Umbilical cord (tissue), 2 donors: Measurements from ENCODE around the gene COL5A1. TPM values are rescaled to one million over a fixed set of nuclear protein-coding genes. Genes with fewer than 3 reads are reported as not detected.
A peak's percentile ranks its signal among the peaks of the same experiment; 100 is the strongest.

Experiments
- DNase-seq: peaks from one replicate; pipeline ENCODE4 v3.0.0-alpha.2; 2015; ENCODE audit warnings: low spot score
- total RNA-seq: library from RNA; depleted of rRNA; stranded (reverse); fragments of >200 nt; gene quantifications from one replicate; pipeline ENCODE4 v1.2.3, GENCODE V29; 2014; ENCODE audit warnings: low replicate concordance; ENCODE audit not compliant: insufficient read depth

Gene COL5A1
- total RNA-seq, 1 donor from 2014 or later = 1,367 TPM

DNA sequence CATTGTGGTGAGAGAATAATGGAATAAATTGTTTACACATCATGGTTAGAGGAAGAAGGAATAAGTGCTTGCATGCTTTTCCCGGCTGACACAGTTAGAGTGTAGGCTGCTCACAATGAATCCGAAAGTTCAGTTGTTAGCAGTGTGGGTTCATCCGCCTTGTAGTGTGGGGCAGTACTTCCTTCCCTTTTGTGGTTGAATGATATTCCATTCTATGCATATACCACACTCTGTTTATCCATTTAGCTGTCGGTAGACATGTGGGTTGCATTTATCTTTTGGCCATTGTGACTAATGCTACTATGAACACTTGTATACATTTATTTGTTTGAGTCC, 84.0 kb downstream of the COL5A1 start:
- no peak for DNase-seq

DNA sequence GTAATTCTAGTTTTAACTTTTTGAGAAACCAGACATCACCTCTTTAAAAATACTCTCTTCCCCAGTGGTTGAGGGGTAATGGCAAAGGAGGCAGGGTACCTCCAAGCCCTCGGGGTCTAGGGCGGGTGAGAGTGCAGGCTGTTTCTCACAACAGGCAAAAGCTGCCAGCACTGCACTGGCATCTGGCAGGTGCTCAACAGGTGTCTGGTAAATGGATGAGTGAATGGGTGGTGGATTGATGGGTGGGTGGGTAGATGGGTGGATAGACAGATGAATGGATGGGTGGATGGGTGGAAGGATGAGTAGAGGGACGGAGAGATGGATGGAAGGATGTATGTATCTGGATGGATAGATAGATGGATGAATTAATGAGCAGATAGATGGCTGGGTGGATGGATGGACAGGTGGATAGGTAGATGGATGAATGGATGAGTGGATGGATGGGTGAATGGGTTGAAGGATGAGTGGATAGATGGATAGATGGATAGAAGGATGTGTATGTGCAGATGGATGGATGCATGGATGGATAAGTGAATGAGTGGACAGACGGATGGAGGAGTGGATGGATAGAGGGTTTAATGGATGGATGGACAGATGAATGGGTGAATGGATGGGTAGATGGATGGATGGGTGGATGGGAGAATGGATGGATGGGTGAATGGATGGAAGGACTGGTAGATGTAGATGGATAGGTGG, 84.6 kb downstream of the COL5A1 start:
- no peak for DNase-seq

DNA sequence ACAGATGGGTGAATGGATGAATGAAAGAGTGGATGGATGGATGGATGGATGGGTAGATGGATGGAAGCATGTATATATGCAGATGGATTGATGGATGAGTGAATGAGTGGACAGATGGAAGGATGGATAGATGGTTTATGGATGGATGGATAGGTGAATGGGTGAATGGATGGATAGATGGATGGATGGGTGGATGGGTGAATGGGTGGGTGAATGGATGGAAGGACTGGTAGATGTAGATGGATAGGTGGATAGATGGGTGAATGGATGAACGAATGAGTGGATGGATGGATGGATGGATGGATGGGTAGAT, 85.1 kb downstream of the COL5A1 start:
- no peak for DNase-seq

DNA sequence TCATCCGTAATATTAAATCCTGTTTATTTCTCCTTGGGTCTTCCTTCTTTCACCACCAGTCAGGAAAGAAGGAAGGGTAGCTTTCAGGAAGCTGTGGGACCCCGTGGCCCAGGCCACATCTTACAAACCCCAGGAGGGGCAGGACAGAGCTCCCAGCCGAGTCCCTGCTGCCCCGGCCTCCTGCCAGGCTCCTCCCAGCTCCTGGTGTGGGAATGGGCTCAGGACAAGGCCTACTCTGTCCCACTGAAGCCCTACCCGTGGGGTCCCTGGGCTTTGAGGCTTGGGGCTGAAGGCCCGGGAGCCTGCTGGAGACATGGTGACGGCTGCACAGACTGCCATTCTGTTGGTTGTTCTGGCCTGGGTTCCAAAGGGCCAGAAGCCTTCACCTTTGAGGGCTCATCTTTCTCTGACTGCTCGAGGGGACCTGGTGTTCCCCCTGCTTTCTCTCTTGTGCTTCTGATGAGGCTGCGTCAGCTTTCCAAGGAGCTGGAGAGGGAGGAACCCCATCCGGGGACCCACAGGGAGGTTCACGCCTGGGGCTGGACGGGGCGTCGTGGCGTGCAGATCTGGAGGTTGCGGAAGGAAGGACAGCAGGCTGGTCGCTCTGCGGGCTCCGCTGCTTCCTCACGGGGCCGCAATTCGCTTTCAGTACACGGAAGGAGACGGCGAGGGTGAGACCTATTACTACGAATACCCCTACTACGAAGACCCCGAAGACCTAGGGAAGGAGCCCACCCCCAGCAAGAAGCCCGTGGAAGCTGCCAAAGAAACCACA, 86.6 kb downstream of the COL5A1 start:
- no peak for DNase-seq

DNA sequence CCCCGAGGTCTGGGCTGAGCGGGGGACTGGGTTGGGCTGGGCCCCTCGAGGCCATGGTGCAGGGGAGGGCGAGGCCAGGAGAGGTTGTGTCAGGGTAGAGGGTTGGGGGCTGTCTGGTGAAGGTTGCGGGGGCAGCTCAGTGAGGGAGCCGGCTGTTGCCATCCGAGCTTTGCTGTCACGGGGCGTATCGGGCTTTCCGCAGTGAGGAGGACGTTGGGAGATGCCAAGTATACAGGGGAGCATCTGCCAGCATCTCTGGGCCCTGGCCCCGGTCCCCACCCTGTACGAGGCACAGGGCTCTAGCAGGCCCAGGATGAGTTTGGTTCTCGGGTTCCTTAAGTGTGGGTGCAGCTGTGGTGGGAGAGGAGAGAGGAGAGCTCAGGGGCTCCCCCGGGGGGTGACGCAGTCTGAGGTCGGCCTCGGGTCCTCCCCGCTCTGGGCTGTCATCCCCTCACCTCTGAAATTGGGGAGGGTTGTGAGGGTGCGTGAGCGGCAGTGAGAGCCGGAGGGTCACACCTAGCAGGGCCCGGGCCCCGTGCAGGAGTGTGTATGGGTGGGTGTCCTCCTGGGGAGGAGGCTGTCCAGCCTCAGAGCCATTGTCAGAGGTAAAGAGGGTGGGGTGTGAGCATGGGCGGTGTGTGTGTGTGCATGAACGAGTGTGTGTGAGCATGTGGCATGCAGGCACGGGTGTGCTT, 87.3 kb downstream of the COL5A1 start:
- no peak for DNase-seq

DNA sequence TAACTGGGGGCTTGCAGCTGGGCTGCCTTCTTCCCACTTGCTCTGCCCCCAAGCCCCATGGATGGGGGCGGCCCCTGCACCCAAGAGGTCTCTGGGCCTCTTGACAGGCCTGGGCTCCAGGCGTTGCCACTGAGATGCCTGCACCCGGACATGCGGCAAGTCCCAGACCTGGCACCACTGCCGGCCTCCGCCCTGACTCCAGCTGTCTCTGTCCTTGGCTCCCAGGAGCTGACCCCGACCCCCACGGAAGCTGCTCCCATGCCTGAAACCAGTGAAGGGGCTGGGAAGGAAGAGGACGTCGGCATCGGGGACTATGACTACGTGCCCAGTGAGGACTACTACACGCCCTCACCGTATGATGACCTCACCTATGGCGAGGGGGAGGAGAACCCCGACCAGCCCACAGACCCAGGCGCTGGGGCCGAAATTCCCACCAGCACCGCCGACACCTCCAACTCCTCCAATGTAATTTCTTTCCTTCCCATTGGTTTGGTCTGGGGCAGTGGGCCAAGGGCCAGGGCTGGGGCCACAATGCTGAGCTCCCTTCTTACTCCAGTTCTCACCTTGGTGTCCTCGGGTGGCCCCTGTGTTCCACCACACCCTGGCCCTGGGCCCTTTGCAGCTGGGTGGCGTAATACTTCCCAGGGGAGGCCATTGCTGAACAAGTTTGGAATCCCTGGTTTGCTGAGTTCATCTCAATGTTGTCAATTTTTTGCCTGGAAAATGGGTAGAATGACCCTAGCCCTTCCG, 88.6 kb downstream of the COL5A1 start:
- DNase-seq = no peak

DNA sequence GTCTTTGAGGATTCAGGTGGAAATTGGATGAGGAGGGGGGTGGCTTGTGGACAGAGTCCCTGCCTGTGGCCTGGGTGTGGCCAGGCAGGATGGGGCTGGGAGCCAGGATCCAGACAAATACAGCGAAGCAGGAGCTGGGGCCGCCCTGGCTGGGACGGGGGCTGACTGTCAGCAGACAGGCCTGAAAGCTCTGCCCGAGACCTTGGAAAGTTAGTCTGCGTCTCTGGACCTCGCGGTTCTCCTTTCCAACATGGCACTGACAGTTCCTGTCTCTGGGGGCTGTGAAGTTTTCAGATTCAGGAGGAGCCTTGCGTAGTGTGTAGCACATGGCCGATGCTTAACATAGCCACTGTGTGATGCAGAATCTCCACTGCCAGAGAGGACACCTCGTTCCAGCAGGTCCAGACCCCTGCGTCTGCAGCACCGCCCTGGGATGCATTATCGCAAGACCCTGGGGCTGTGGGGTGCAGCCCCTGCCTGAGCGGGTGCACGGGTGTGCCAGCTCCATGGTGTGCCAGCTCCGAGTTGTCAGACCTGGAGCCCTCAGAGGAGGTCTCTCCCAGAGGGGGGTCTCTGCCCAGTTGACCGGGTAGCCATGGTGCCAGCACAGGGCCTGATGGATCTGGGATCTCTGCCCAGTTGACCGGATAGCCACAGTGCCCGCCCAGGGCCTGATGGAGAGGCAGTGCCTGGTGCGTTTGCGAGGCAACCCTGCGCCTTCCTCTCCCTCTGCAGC, 89.3 kb downstream of the COL5A1 start:
- DNase-seq = no peak

DNA sequence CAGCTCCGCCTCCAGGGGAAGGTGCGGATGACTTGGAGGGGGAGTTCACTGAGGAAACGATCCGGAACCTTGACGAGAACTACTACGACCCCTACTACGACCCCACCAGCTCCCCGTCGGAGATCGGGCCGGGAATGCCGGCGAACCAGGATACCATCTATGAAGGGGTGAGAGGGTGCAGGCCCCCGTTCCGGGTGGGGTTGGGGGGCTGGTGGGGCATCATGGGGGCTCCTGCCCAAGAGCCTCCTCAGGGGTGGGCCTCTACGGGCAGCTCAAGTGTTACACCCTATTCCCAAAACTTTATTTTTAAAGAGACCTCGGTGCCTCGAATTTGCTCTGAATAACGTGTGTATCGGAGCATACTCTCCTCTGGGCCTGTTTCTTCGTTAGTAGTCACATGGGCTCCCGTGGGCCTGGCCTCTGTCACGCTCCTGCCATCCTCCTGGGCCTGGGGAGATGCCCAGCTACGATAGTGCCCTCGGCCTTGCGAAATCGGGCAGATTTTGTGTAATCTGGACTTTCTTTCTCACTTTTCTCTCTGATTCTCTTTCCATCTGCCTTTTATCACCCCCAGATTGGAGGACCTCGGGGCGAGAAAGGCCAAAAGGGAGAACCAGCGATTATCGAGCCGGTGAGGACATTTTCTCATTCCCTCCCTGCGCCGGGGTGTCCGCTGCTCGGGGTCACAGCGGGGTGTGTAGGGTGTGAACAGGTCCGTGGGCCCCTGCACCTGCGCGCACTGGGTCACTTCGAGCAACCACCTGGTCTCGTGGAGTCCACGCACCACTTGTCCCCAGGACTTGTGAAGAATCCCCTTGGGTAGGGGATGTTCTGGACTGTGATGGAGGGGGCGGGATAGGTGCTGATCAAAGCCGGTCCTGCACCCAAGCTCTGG, 90.1 kb downstream of the COL5A1 start:
- DNase-seq = no peak

DNA sequence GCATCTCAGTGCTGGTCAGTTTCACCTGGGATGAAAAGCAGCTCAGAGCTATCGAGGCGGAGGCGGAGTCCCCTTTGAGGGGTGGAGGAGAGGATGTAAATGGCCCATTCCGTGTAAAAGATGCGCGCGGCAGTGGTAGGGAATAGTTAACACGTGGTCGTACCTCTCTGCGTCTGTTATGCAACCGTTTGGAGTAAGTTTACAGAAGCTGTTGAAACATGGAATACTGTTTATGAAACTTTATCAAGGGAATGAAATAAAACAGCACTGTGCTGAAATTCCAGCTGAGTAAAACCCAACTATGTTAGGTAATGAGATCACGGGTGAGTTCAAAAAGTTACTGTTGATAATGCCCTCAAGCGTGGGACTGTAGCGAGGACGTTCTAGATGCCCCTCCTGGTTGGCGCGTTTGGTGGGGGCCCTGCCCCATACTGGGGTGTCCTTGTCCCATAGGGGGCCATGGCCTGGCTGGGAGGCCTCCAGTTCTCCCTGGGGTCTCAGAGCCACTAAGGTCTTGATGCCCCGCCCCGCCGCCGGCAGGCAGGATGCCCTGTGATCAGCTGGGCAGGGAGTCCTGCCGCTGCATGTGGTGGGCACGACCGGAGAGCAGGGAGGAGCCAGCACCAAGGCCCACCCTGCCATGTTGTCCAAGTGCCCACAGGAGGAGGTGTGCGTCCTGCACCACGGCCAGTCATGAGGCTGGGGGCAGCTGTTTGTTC, 90.9 kb downstream of the COL5A1 start:
- peak; percentile 55 for DNase-seq

DNA sequence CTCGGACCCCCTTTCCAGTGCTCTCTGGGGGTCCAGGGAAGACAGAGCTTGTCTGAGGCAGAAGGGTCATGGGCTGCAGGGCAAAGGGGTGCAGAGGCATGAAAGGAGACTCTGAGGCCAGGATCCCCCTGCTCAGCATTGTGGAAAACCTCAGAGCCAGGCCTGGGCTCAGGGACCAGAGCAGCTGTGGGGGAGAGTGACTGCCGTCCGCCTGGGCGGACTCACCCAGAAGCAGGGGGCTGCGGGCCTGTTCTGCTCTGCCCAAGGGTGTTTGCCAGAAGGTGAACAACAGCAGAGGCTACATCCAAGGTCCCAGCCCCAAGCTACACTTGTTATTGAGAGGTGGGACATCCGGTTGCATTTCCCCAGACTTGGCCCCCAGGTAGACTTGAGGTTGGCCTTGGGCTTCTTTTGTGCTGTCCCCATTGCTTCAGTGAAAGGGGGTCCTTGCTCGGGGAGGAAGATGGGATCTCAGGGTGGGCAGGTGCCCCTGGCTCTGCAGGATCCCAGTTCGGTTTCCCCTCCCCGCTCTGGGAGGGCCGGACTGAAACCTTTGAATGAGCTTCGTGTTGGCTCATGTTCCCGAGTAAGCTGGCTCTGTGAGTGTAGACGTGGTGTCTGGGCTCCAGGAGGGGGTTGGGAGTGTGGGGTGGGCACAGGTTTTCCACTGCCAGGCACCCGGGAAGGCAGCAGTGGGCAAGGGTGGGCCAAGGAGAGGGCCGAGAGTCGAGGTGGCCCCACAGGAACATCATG, 92.1 kb downstream of the COL5A1 start:
- no peak for DNase-seq

DNA sequence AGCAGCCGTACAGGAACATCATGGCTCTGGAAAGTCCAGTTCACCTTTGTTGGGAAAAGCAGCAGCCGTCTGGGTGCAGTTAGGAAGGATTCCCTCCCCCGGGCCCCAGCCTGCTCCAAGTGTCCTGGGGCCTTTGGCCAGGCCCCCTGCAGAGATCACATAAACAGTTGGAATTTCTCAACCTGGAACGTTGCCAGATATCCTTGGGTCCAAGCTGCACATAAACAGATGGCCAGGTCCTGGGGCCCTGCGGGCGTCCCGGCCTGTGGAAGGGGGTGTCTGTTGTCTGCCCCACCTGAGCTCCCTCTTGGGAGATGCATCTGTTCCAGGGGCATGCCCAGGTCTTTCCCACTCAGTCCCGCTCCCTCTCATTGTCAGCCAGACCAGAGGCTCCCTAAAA, 92.7 kb downstream of the COL5A1 start:
- DNase-seq = peak; percentile 41

DNA sequence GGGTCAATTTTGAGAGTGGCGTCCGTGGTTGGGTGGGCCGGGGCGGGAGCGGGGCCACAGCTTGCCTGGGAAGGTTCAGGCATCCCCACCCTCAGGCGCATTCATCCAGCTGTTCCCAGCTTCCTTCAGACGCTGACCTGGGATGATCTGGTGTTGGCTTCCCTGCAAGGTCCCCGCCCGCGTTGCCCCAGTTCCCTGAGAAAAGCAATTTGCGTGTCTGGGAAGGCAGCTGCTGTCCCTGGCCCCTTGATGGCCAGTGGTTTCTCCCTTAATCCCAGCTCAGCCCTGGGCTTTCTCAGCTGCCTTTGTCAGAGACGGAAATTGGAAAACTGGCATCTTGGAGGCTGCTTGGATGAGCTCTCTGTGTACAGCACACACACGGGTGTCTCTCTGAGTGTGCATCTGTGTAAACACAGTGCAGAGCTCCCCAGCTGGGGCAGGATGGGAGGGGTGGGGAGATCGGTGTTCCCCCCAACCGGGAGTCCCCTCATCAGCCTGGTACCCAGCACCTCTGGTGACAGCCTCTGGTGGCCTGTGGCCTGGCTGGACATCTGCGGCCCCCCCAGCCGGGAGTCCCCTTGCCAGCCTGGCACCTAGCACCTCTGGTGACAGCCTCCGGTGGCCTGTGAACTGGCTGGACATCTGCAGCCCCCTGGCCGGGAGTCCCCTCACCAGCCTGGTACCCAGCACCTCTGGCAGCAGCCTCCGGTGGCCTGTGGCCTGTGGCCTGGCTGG, 94.0 kb downstream of the COL5A1 start:
- DNase-seq = peak; percentile 87

DNA sequence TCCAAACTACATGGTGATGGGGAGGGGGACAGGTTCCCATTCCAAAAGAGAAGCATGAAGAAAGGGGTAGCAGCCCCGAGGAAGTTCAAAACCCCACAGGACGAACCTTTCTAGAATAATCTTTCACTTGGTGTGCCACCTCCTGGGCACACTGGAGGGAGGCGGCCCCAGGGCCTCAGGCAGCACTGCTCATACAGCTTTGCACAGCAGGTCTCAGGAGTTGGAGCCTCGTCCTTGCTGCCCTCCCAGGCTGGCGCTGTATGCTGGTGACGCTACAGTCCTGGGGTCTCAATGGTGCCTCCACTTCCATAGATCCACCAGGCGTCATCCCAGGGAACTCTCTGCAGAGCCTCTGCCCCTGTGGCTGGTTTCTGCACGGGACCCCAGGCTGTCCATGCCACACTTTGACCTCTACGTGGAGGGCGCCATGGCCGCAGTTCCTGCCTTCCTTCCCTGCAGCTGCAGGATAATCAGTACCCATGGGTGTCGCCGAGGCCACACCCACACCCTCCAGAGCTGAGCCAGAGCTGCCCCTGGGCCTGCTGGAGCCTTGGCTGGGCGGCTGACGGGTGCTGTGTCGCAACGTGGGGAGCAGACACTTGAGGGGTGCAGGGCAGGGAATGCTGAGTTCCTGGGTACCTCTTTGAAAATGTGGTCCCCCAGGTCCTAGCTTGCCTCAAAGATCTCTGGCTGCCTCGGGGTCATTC, 95.3 kb downstream of the COL5A1 start:
- DNase-seq = no peak

DNA sequence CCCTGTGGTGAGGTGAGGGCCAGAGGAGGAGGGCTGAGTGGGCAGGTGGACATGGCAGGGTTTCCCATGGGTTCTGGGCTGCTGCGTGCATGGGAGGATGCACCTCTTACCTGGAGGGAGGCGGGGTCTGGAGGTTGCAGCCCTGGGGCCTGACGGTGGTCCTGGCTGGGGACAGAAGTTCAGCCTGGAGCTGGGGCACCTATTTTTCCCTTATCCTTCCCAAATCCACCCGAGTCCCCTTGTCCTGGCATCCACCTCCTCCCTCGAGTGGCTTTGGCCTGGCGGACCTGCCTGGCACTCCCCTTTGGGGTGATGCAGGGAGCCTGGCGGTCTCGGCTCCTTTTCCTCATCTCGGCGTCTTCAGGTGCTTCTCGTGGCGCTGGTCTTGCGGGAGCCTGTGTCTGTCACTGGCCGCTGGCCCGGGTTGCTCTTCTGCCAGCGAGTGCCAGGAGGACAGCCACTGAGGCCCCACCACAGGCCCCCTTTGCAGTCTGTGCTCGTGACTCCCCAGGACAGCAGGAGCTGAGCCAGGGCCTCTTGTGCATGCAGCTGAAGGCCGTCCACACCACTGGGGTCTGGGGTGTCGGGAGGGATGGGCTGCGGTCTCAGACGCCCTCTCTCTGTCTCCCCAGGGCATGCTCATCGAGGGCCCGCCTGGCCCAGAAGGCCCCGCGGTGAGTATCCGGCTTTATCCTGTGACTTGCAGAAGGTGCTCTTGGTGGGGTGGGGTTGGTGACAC, 96.4 kb downstream of the COL5A1 start:
- DNase-seq = no peak

DNA sequence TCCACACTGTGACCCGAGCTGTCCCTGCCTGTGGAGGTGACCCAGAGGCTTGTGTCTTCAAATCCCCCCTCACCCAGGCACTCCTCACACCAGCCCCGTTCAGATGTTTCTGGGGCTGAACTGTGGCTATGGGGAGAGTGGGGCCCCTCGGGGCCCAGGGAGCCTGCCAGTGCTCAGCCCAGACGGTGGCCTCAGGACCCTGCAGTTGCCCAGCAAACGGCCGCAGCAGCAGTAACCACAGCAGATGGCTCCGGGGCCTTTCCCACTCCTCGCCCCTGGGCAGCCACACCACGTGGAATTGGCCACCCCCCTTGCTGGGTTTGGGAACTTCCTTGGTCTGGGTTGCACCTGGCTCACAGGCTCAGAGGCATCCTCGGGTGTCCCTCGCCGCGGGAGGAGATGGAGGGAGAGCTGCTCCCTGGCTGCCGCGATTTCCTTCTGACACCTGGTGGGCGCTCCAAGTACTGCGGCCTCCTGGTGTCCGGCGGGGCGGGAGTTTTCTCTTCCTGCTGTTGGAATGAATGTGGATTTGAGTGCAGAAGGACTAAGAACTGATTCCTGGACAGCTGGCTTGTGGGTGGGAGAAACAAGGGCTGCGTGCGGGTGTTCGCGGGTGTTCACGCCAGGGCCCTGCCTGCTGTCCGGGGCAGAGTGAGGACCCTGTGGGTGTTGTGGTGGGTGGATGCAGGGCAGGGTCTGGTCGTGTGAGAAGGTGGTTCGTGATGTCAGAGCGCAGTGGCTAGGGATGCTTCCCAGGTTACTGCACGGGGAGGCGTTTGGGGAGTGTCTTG, 97.5 kb downstream of the COL5A1 start:
- peak; percentile 52 for DNase-seq

DNA sequence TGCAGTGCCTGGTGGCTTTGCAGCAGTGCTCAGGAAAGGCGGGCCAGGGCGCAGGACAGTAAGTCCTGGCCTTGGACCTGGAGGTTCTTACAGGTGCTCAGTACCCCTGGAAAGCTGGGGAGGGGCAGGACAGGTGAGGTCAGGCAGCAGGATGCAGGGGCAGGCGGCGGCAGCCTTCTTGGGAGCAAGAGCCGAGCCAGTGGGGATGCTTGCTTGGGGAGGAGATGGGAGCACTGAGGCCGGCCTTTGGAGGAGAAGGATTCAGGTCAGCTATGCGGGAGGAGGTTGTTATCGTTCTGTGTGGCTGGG, 98.0 kb downstream of the COL5A1 start:
- DNase-seq = no peak
